HG02981 (cell line): ENCODE data around the gene GLIS1.
"Not testable (repeated sequence)": the region's sequence is repeated elsewhere in the genome, so short reads cannot be mapped to it uniquely, and the experiment has no call there.

Experiments used
- ATAC-seq: cut with Tn5 transposase; IDR thresholded peaks from one replicate; pipeline ENCODE4 v1.9.1; 2021; ENCODE audit warnings: mild to moderate bottlenecking, moderate library complexity; ENCODE audit not compliant: unreplicated experiment

The GLIS1 gene

GRCh38 chr1:53572065-53572814 is 166.7 kb downstream of the GLIS1 start:
- ATAC-seq = no peak

- no peak for ATAC-seq
Measured at GRCh38 chr1:53568540-53568939, 170.4 kb downstream of the GLIS1 start.

- ATAC-seq = no peak
Measured at GRCh38 chr1:53567851-53568250, 171.1 kb downstream of the GLIS1 start.

- ATAC-seq = no peak
Measured at GRCh38 chr1:53567450-53567849, 171.5 kb downstream of the GLIS1 start.

GRCh38 chr1:53563611-53564010 is 175.4 kb downstream of the GLIS1 start:
- ATAC-seq = no peak

GRCh38 chr1:53562981-53563379 is 176.0 kb downstream of the GLIS1 start:
- no peak for ATAC-seq

- no peak for ATAC-seq
Measured at GRCh38 chr1:53562291-53562980, 176.5 kb downstream of the GLIS1 start.

GRCh38 chr1:53561503-53562105 is 177.4 kb downstream of the GLIS1 start:
- no peak for ATAC-seq

GRCh38 chr1:53560581-53561502 is 178.1 kb downstream of the GLIS1 start:
- no peak for ATAC-seq

GRCh38 chr1:53559854-53560580 is 178.9 kb downstream of the GLIS1 start:
- ATAC-seq = no peak

GRCh38 chr1:53559391-53559815 is 179.6 kb downstream of the GLIS1 start:
- no peak for ATAC-seq

GRCh38 chr1:53558739-53559315 is 180.1 kb downstream of the GLIS1 start:
- no peak for ATAC-seq

- ATAC-seq = no peak
Measured at GRCh38 chr1:53557830-53558738, 180.9 kb downstream of the GLIS1 start.

- ATAC-seq = no peak
Measured at GRCh38 chr1:53557369-53557768, 181.6 kb downstream of the GLIS1 start.

GRCh38 chr1:53556657-53557227 is 182.2 kb downstream of the GLIS1 start:
- no peak for ATAC-seq

GRCh38 chr1:53555620-53556326 is 183.2 kb downstream of the GLIS1 start:
- ATAC-seq = not testable (repeated sequence)

- no peak for ATAC-seq
Measured at GRCh38 chr1:53554592-53555305, 184.2 kb downstream of the GLIS1 start.
